ENCODE data around the gene DKK2. TPM values are rescaled to one million over a fixed set of nuclear protein-coding genes. Genes with fewer than 3 reads are reported as not detected.

DKK2 gene
- total RNA-seq, 1 donor from 2014 or later, result 8.3 TPM

GRCh38 chr4:107017443-107018343, 18.4 kb downstream of the DKK2 start:
- DNase-seq (ENCODE audit: low read depth, low spot score), result no peak

- DNase-seq (ENCODE audit: low read depth, low spot score), result no peak
Observed at GRCh38 chr4:107011312-107011711, 24.8 kb downstream of the DKK2 start.

- DNase-seq (ENCODE audit: low read depth, low spot score), result no peak
Observed at GRCh38 chr4:107009196-107009968, 26.7 kb downstream of the DKK2 start.

- no peak for DNase-seq (ENCODE audit: low read depth, low spot score)
Observed at GRCh38 chr4:107008115-107008514, 28.0 kb downstream of the DKK2 start.

GRCh38 chr4:107006218-107006617, 29.9 kb downstream of the DKK2 start:
- DNase-seq (ENCODE audit: low read depth, low spot score), result no peak

GRCh38 chr4:106996490-106996889, 39.6 kb downstream of the DKK2 start:
- no peak for DNase-seq (ENCODE audit: low read depth, low spot score)

- no peak for DNase-seq (ENCODE audit: low read depth, low spot score)
Observed at GRCh38 chr4:106993827-106994226, 42.3 kb downstream of the DKK2 start.

GRCh38 chr4:106987311-106987710, 48.8 kb downstream of the DKK2 start:
- no peak for DNase-seq (ENCODE audit: low read depth, low spot score)

- no peak for DNase-seq (ENCODE audit: low read depth, low spot score)
Observed at GRCh38 chr4:106986486-106986885, 49.6 kb downstream of the DKK2 start.

GRCh38 chr4:106985830-106986229, 50.3 kb downstream of the DKK2 start:
- no peak for DNase-seq (ENCODE audit: low read depth, low spot score)

- no peak for DNase-seq (ENCODE audit: low read depth, low spot score)
Observed at GRCh38 chr4:106982711-106983211, 53.4 kb downstream of the DKK2 start.

- no peak for DNase-seq (ENCODE audit: low read depth, low spot score)
Observed at GRCh38 chr4:106981431-106981830, 54.7 kb downstream of the DKK2 start.

- DNase-seq (ENCODE audit: low read depth, low spot score), result no peak
Observed at GRCh38 chr4:106979476-106979875, 56.6 kb downstream of the DKK2 start.

- DNase-seq (ENCODE audit: low read depth, low spot score), result no peak
Observed at GRCh38 chr4:106978046-106978774, 57.9 kb downstream of the DKK2 start.

GRCh38 chr4:106971636-106972035, 64.5 kb downstream of the DKK2 start:
- DNase-seq (ENCODE audit: low read depth, low spot score), result no peak

GRCh38 chr4:106967892-106968291, 68.2 kb downstream of the DKK2 start:
- no peak for DNase-seq (ENCODE audit: low read depth, low spot score)

GRCh38 chr4:106953036-106953705, 82.9 kb downstream of the DKK2 start:
- DNase-seq (ENCODE audit: low read depth, low spot score), result no peak

- no peak for DNase-seq (ENCODE audit: low read depth, low spot score)
Observed at GRCh38 chr4:106951891-106952290, 84.2 kb downstream of the DKK2 start.

- DNase-seq (ENCODE audit: low read depth, low spot score), result no peak
Observed at GRCh38 chr4:106941841-106942240, 94.3 kb downstream of the DKK2 start.

GRCh38 chr4:106930522-106930921, 105.6 kb downstream of the DKK2 start:
- no peak for DNase-seq (ENCODE audit: low read depth, low spot score)

GRCh38 chr4:106929248-106929647, 106.9 kb downstream of the DKK2 start:
- DNase-seq (ENCODE audit: low read depth, low spot score), result no peak

All from pulmonary artery endothelial cell (primary cell).